OCI-LY7 (cell line): ENCODE measurements around the gene RTN4.

ENCODE experiments used
- CTCF ChIP-seq: fragments of 200-600 bp; sonication (generic); conservative IDR thresholded peaks from 2 replicates; pipeline ENCODE4 v1.5.1; 2014; ENCODE audit warnings: mild to moderate bottlenecking, antibody characterized with exemption, low read length, moderate library complexity, mixed read lengths
- EZH2phosphoT487 ChIP-seq: fragments of 200-600 bp; sonication (generic); IDR thresholded peaks from 2 replicates; pipeline ENCODE4 v1.6.1; 2018; ENCODE audit warnings: low read depth, borderline replicate concordance, mild to moderate bottlenecking, mixed run types, antibody characterized with exemption, low read length, moderate library complexity, mixed read lengths

DNA sequence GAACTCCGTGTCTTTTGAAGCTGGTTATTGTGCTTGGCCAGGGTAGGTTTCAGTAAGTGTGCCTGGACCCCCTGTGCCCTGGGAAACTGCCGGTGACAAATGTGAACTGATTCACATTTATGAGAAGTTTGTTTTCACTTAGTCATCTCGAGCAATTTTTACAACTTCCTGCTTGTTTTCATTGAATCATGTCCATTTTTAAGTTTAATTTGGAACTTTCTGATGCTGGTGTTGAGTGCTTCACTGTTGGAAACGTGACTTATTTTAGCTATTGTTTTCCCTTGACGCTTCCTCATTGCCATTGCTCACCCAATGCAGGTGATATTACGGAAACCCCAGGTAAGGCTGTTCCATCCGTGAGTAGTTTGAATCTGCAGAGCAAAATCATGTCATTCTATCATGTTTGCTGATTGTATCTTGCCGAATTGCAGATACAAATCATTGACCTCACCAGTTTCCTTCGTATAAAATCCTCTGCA is 97.2 kb downstream of the RTN4 start:
- TF ChIP-seq CTCF, result no peak
- TF ChIP-seq EZH2phosphoT487, result no peak
